ENCODE data around the gene PHLDA1. TPM values are rescaled to one million over a fixed set of nuclear protein-coding genes. Genes with fewer than 3 reads are reported as not detected.

The PHLDA1 gene
- total RNA-seq, 2 experiments from 2014 or later, result 36.8 to 95.6 TPM

Other genes starting within 250 kb of the PHLDA1 start
- gene NAP1L1, start 52.9 kb upstream of the PHLDA1 start, total RNA-seq, result 100 to 1,000 TPM; 434 to 655 TPM

Data from activated CD8-positive, alpha-beta memory T cell treated with anti-CD3 and anti-CD28 coated beads, Interleukin-2, amount 10 ng/mL, durations not matched to agents 7 days and 5 days (primary cell).